ENCODE measurements around the gene OR8D4. TPM values are rescaled to one million over a fixed set of nuclear protein-coding genes. Genes with fewer than 3 reads are reported as not detected.

The OR8D4 gene
- not detected in 2 replicates for total RNA-seq

GRCh38 chr11:123901867-123902266 lies at the start of gene OR8D4:
TSS of gene OR8D4 (plus strand) at chr11:123902167. CDS start at chr11:123906432, 4,265 bp downstream.

GRCh38 chr11:123885570-123885969 lies 16.4 kb upstream of the OR8D4 start, which contains the start of gene TMEM225:
TSS of gene TMEM225 (minus strand) at chr11:123885670. CDS start at chr11:123885425, 245 bp downstream.

GRCh38 chr11:123939317-123939716 lies 37.4 kb downstream of the OR8D4 start, which contains the start of gene OR4D5:
TSS of gene OR4D5 (plus strand) at chr11:123939617. CDS start at chr11:123939617, 0 bp downstream.

GRCh38 chr11:123943738-123944137 lies 41.8 kb downstream of the OR8D4 start, which contains the start of gene OR6T1:
TSS of gene OR6T1 (minus strand) at chr11:123943838. CDS start at chr11:123943838, 0 bp downstream.

Other genes with a start within 250 kb of the OR8D4 start
- gene SCN3B, start 247.5 kb upstream of the OR8D4 start, total RNA-seq = 4.8 and 10.0 TPM in 2 replicates
- gene ZNF202, start 160.5 kb upstream of the OR8D4 start, total RNA-seq = 4.0 and 7.9 TPM in 2 replicates
- not detected in 2 replicates for gene OR6X1, start 147.6 kb upstream of the OR8D4 start, total RNA-seq
- 0.09 TPM in 1 of 2 replicates, not detected in the other for gene OR6M1, start 95.8 kb upstream of the OR8D4 start, total RNA-seq
- not detected in 2 replicates for gene TMEM225, start 16.5 kb upstream of the OR8D4 start, total RNA-seq
- not detected in 2 replicates for gene OR4D5, start 37.5 kb downstream of the OR8D4 start, total RNA-seq
- not detected in 2 replicates for gene OR6T1, start 41.7 kb downstream of the OR8D4 start, total RNA-seq
- gene OR10S1, start 75.6 kb downstream of the OR8D4 start, total RNA-seq = not detected in 2 replicates
- gene OR10G6, start 93.0 kb downstream of the OR8D4 start, total RNA-seq = not detected in 2 replicates
- not detected in 2 replicates for gene OR10G4, start 110.8 kb downstream of the OR8D4 start, total RNA-seq
- not detected in 2 replicates for gene OR10G9, start 120.8 kb downstream of the OR8D4 start, total RNA-seq
- gene OR10G8, start 124.6 kb downstream of the OR8D4 start, total RNA-seq = not detected in 2 replicates
- not detected in 2 replicates for gene OR10G7, start 139.2 kb downstream of the OR8D4 start, total RNA-seq
- gene VWA5A, start 213.3 kb downstream of the OR8D4 start, total RNA-seq = 1.7 and 5.3 TPM in 2 replicates